Activated CD4-positive, alpha-beta T cell treated with anti-CD3 and anti-CD28 coated beads, Interleukin-2, Interleukin-4, amounts not matched to agents 100 ng/mL and 50 ng/mL, durations not matched to agents 16 hours and 8 hours (primary cell): Measurements from ENCODE around the gene ASB15.

ENCODE experiments used
- DNase-seq: peaks from one replicate; pipeline ENCODE4 v3.0.0-alpha.2; 2020; ENCODE audit warnings: low spot score

The ASB15 gene

GRCh38 chr7:123635551-123636359, 34.1 kb downstream of the ASB15 start:
- peak; percentile 7 for DNase-seq

GRCh38 chr7:123637203-123637602, 35.6 kb downstream of the ASB15 start:
- no peak for DNase-seq

- no peak for DNase-seq
Measured at GRCh38 chr7:123637878-123638277, 36.3 kb downstream of the ASB15 start.

- DNase-seq, result no peak
Measured at GRCh38 chr7:123639631-123640030, 38.0 kb downstream of the ASB15 start.

GRCh38 chr7:123640583-123640982, 39.0 kb downstream of the ASB15 start:
- no peak for DNase-seq

- DNase-seq, result no peak
Measured at GRCh38 chr7:123641901-123642300, 40.3 kb downstream of the ASB15 start.

- DNase-seq, result no peak
Measured at GRCh38 chr7:123643495-123644441, 42.1 kb downstream of the ASB15 start.

- DNase-seq, result no peak
Measured at GRCh38 chr7:123645516-123645915, 43.9 kb downstream of the ASB15 start.

- no peak for DNase-seq
Measured at GRCh38 chr7:123647106-123647730, 45.6 kb downstream of the ASB15 start.

GRCh38 chr7:123649964-123650363, 48.3 kb downstream of the ASB15 start:
- no peak for DNase-seq

GRCh38 chr7:123650595-123650994, 49.0 kb downstream of the ASB15 start:
- no peak for DNase-seq

- DNase-seq, result no peak
Measured at GRCh38 chr7:123652406-123652805, 50.8 kb downstream of the ASB15 start.

GRCh38 chr7:123653162-123653561, 51.5 kb downstream of the ASB15 start:
- no peak for DNase-seq

- DNase-seq, result no peak
Measured at GRCh38 chr7:123655614-123656013, 54.0 kb downstream of the ASB15 start, which contains the start of gene LMOD2. Gene LMOD2 (plus strand): TSS chr7:123655866. CDS start chr7:123655964, 98 bp downstream.

- no peak for DNase-seq
Measured at GRCh38 chr7:123656544-123657303, 55.1 kb downstream of the ASB15 start.

- no peak for DNase-seq
Measured at GRCh38 chr7:123657304-123657685, 55.7 kb downstream of the ASB15 start.

GRCh38 chr7:123658023-123658422, 56.4 kb downstream of the ASB15 start:
- no peak for DNase-seq

- no peak for DNase-seq
Measured at GRCh38 chr7:123660514-123661354, 59.1 kb downstream of the ASB15 start.

- no peak for DNase-seq
Measured at GRCh38 chr7:123661765-123662164, 60.1 kb downstream of the ASB15 start.

GRCh38 chr7:123662293-123662692, 60.7 kb downstream of the ASB15 start:
- DNase-seq, result no peak

GRCh38 chr7:123662755-123663154, 61.1 kb downstream of the ASB15 start:
- no peak for DNase-seq
